HepG2 (cell line): ENCODE data around the gene SLC35D2. TPM values are rescaled to one million over a fixed set of nuclear protein-coding genes. Genes with fewer than 3 reads are reported as not detected.

Experiments
- ATAC-seq: fragments of 200-7000 bp; cut with Tn5 transposase; 3 replicates; pipeline ENCODE4 v1.9.1; 2020; ENCODE audit warnings: mild to moderate bottlenecking, moderate library complexity
- BruUV-seq: library from RNA; stranded (reverse); fragments of 400-500 nt; replicated peaks from 2 replicates; lab custom pipeline; 2021; lab: Mats Ljungman, UMichigan
- CTCF ChIA-PET: fragments of 300-600 bp; formaldehyde crosslinking; extraction: SDS; loops from one replicate; lab custom pipeline; 2021; ENCODE audit warnings: low total read pairs, inconsistent platforms, low intra/inter-chr PET ratio; lab: Yijun Ruan, JAX
- POLR2A ChIA-PET: fragments of 350-600 bp; sonication (Branson Sonifier 250); formaldehyde crosslinking; loops from one replicate; lab custom pipeline; 2020; ENCODE audit warnings: antibody characterized with exemption, inconsistent platforms; lab: Yijun Ruan, JAX
- DNase-seq: peaks from one replicate; pipeline ENCODE4 v3.0.0-alpha.2; 2015; ENCODE audit warnings: low spot score
- FAIRE-seq: peaks from 3 replicates; lab custom pipeline; 2011; peaks lifted over from hg19 to GRCh38; lab: Jason Lieb, UNC
- H2AFZ ChIP-seq: one replicate; pipeline ENCODE4 v1.6.1; 2011; ENCODE audit warnings: low read length, inconsistent platforms
- H3K27ac ChIP-seq: fragments of 300-600 bp; 3 replicates; pipeline ENCODE4 v1.8.0; 2011; ENCODE audit warnings: mixed run types, mild to moderate bottlenecking, mixed read lengths, low read length, inconsistent platforms; ENCODE audit not compliant: insufficient read depth; ENCODE audit errors: extremely low read length
- H3K27me3 ChIP-seq, 2 experiments: fragments of 200-600 bp in 1 of 2; 2 replicates in 1 of 2; 3 replicates in 1 of 2; pipeline versions ENCODE4 v1.6.0 to v1.8.0; 2011; ENCODE audit warnings: low read length in 2 of 2, mild to moderate bottlenecking in 2 of 2, moderate library complexity in 2 of 2, inconsistent platforms in 1 of 2; ENCODE audit not compliant: insufficient read depth in 2 of 2, control insufficient read depth in 1 of 2
- H3K36me3 ChIP-seq, 2 experiments: fragments of 200-600 bp in 1 of 2; replicated peaks in 1 of 2; 2 replicates in 1 of 2; 3 replicates in 1 of 2; pipeline versions ENCODE4 v1.5.1 to v1.8.0; 2011; ENCODE audit warnings: low read length in 2 of 2, inconsistent platforms in 1 of 2; ENCODE audit not compliant: insufficient read depth in 2 of 2, control insufficient read depth in 1 of 2
- H3K4me1 ChIP-seq: 2 replicates; pipeline ENCODE4 v1.5.1; 2012; ENCODE audit warnings: low read length, inconsistent platforms; ENCODE audit not compliant: insufficient read depth
- H3K4me2 ChIP-seq: 2 replicates; pipeline ENCODE4 v1.6.0; 2011; ENCODE audit warnings: low read depth, low read length, inconsistent platforms
- H3K4me3 ChIP-seq, 3 experiments: fragments of 200-600 bp in 1 of 3; sonication (generic), shearing (Covaris generic) in 1 of 3; replicated peaks in 1 of 3; 2 replicates each; pipeline ENCODE4 v1.5.1; 2011 to 2016; ENCODE audit warnings: low read length in 3 of 3, inconsistent platforms in 2 of 3, low read depth in 2 of 3, mild to moderate bottlenecking in 2 of 3, control low read depth in 1 of 3, mixed read lengths in 1 of 3; ENCODE audit not compliant: insufficient read depth in 1 of 3
- H3K79me2 ChIP-seq: one replicate; pipeline ENCODE4 v1.6.1; 2011; ENCODE audit warnings: low read length, inconsistent platforms; ENCODE audit not compliant: insufficient read depth
- H3K9ac ChIP-seq: 2 replicates; pipeline ENCODE4 v1.6.0; 2011; ENCODE audit warnings: mild to moderate bottlenecking, low read depth, low read length, inconsistent platforms; ENCODE audit not compliant: insufficient read depth
- H3K9me3 ChIP-seq: 2 replicates; pipeline ENCODE4 v1.5.1; 2012; ENCODE audit warnings: mild to moderate bottlenecking, low read length
- H4K20me1 ChIP-seq: 2 replicates; pipeline ENCODE4 v1.6.0; 2011; ENCODE audit warnings: inconsistent platforms, mild to moderate bottlenecking, low read length, moderate library complexity; ENCODE audit not compliant: insufficient read depth
- CENPX ChIP-seq: sonication (generic); formaldehyde crosslinking; IDR thresholded peaks from 2 replicates; pipeline ENCODE4 v1.9.0; 2021; ENCODE audit warnings: mild to moderate bottlenecking, missing genetic modification reagents, moderate library complexity
- RBM22 ChIP-seq: fragments of 200-400 bp; formaldehyde crosslinking; optimal IDR thresholded peaks from 2 replicates; pipeline ENCODE3; 2017; ENCODE audit warnings: mild to moderate bottlenecking, low read length, moderate library complexity
- ZBTB38 ChIP-seq: sonication (generic); formaldehyde crosslinking; IDR thresholded peaks from 2 replicates; pipeline ENCODE4 v1.5.1; 2020; ENCODE audit warnings: mild to moderate bottlenecking, missing genetic modification reagents
- ZNF687 ChIP-seq: sonication (generic); formaldehyde crosslinking; IDR thresholded peaks from 2 replicates; pipeline ENCODE4 v1.5.1; 2020; ENCODE audit warnings: mild to moderate bottlenecking, missing genetic modification reagents, moderate library complexity
- WGBS: methylation state at CpG from one replicate; pipeline ENCODE4 v1.1.6; 2017; ENCODE audit warnings: low lambda C conversion rate; 5-methylcytosine and 5-hydroxymethylcytosine counted together
- in situ Hi-C: cut with HindIII; loops from 2 replicates; pipeline ENCODE4 v1.10.0; 2017; ENCODE audit warnings: low pct_unique_long_range_greater_than_20kb; ENCODE audit not compliant: extremely low pct_ligation_motif_present
- intact Hi-C: fragments of 100-400 bp; cut with micrococcal nuclease; formaldehyde crosslinking; loops from one replicate; pipeline ENCODE4 v1.10.0; 2022; ENCODE audit not compliant: unreplicated experiment
- polyA plus RNA-seq, 8 experiments: library from polyadenylated mRNA; depleted of rRNA in 3 of 8; stranded (reverse) in 7 of 8; unstranded in 1 of 8; fragments of >200 nt; fragmentation: Illumina TruSeq in 4 of 8; extraction: Trizol in 4 of 8; gene quantifications; 2 replicates each; pipeline versions ENCODE4 v1.2.1 to v1.2.3, GENCODE V29; 2011 to 2016; ENCODE audit warnings: low read depth in 4 of 8, missing spikeins in 1 of 8, mixed read lengths in 1 of 8; ENCODE audit not compliant: insufficient read depth in 1 of 8
- total RNA-seq, 5 experiments: library from RNA; depleted of rRNA; stranded (reverse); fragments of >200 nt; fragmentation: Illumina TruSeq; extraction: Trizol; gene quantifications; 2 replicates each; pipeline ENCODE4 v1.2.3, GENCODE V29; 2016; ENCODE audit warnings: low read depth in 1 of 5

Gene SLC35D2
- total and polyA plus RNA-seq, 2 of the 13 experiments (the other 11 are each of a cell fraction or from before 2014, with no cell fraction given), result 96.2 to 103 TPM

- no peak overlapping the region for H2AFZ ChIP-seq
- DNase-seq (no peak), FAIRE-seq (no peak), ATAC-seq (peak; percentile 58)
- no peaks in the 10 kb centered on the region for H3K27me3 ChIP-seq
- in situ Hi-C loops, result loop anchor here (25.0 kb wide), 1 partner anchor 317 kb away; the partner anchor contains the start of gene PRXL2C
- CTCF ChIA-PET, result no interaction called here
- H3K4me1 ChIP-seq, result peaks cover 58% of the 10 kb centered on the region
- no TSS peak for BruUV-seq
- WGBS, result 87% methylated on average over 8 of the region's 9 CpGs
- no peaks in the 10 kb centered on the region for H3K9me3 ChIP-seq
- POLR2A ChIA-PET, result interaction anchor here (0.8 to 1.4 kb wide), 2 partner anchors 32 to 104 kb away, joined by 3 to 7 read pairs; partner anchors contain the start of gene HABP4
- H3K4me2 ChIP-seq, result no peak overlapping the region
- H3K79me2 ChIP-seq, result no peaks in the 10 kb centered on the region
- H4K20me1 ChIP-seq, result no peaks in the 10 kb centered on the region
- peaks cover 15 to 43% of the 10 kb centered on the region in 2 experiments for H3K36me3 ChIP-seq
- intact Hi-C loops, result loop anchor here (2.0 kb wide), 1 partner anchor 39 kb away; no protein-coding TSS in a partner anchor
- no peak overlapping the region for H3K4me3 ChIP-seq
- no peak for TF ChIP-seq CENPX (CRISPR knock-in tag)
- peak; percentile 23; the same call in 1 of the 2 replicates for TF ChIP-seq ZNF687 (CRISPR knock-in tag)
- TF ChIP-seq ZBTB38, result 0 out of 2 replicates have a peak, but pooled peaks have one; percentile 40
- TF ChIP-seq RBM22, result peak; percentile 48
- no peak overlapping the region for H3K9ac ChIP-seq
- H3K27ac ChIP-seq, result peak overlapping the region; percentile 54
Measured at GRCh38 chr9:96345551-96345950, 38.0 kb downstream of the SLC35D2 start.
